ENCODE data around the gene BHLHE40.

GRCh38 chr3:4972652-4973643, 6.3 kb upstream of the BHLHE40 start:
- TF ChIP-seq POLR2A (IDR thresholded peaks at IDR 0.05; ENCODE audit: low read length) (no peak), GATA1 (IDR thresholded peaks at IDR 0.05; ENCODE audit: low read depth, low read length) (no peak)
